Posterior cingulate gyrus (tissue), 11 donors: ENCODE data around the gene RAB37.

Experiments
- DNase-seq, 10 donors: peaks; one replicate each; pipeline versions ENCODE4 v3.0.0 to v3.0.0-alpha.2; 2020 to 2021; ENCODE audit warnings: mixed read lengths in 3 of 10
- intact Hi-C: fragments of 100-400 bp; cut with DNase I; formaldehyde crosslinking; loops from one replicate; pipeline ENCODE4 v1.15.1; 2023

RAB37 gene

DNA sequence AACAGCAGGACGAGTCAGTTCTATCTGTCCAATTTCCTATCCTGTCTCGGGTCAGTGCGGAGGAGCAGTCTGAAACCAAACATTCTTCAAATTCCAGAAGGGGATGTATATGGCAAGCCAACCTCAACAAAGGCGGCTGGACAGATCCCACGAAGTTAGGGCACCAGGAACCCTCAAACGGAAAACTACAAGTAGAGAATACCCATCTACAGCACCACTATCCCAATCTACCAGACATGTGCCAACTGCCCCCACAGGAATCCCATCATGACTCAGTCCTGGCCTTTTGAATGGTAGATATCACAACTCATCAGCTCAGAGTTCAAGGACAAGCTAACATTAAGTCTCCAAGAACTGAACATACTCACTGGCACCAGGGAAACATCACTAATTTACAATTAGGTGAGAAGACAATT, 36.8 kb downstream of the RAB37 start:
- intact Hi-C loops, result no loop called here
- DNase-seq, result no peak

DNA sequence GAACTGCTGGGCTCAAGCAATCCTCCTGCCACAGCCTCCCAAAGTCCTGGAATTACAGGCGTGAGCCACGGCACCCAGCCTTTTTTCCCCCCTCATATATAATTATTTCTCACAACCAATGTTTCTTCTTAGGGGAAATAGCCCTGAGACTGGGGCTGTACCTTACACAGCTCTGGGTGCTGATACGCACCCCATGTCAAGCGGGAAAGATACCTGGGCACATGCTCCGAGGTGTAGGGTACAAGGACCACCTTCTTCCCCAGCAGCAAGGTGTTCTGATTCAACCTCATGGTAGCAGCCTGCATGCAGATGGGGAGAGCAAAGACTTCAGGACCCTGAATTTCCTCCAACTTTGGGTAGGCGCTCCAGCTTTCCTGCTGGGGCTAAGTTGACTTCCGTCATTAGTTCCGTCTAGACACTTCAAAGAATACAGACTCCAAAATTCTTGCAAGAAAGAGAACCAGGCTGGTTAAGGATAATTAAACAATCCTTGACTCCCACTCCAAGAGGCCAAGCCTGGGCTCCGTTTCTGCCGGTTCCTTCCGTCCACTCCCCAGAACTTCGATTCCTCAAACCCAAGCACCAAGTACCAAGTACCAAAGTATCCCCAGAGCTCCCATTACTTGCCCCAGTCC, 38.5 kb downstream of the RAB37 start:
- intact Hi-C loops, result no loop called here
- no peak for DNase-seq

DNA sequence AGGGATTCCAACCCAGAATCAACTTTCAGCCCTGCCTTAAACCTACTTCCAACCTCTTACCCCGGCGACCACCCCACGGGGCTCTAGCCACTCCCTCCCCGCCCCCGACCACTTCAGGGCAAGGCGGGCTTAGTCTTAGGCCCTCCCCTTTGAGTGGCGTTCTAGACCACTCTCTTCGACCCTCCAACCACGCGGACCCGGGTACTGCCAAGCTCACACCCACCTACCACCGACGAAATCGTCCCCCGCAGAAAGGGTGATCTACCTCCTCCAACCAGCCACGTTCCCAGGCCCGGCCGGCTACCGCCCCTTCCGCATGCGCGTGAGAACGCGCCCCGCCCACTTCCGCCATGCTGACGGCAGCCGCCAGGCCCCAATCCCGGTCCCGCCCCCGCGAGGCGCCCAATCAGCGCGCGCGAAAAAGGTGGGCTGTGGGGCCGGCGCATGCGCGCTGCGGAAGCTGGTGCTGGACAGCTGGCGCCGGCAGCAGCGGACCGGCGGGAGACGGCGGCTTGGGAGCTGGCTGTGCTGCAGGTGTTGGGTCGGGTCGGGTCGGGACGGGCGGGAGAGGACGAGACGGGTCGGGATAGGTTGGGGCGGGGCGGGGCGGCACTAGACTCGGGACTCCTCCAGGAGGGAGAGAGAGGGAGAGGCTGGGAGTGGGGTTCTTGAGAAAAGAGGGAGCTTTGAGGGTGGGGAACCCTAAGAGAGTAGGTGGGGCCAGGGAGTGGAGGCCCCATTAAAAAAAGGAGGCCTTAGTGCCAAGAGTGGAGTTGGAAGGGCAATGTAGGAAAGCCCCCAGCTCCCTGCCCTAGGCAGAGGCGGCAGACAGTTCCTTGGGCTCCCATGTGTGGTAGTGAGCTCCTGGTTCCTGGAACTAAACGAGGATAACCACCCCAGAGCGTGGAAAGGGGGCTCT, 39.2 kb downstream of the RAB37 start, which contains the start of gene NAT9:
Gene NAT9, minus strand, starts transcription at position 302 of the 919 bp plus-strand sequence. CDS start 647 bp downstream, outside the sequence.
- peak; percentile 91 to 99 (median 94) for DNase-seq
- intact Hi-C loops, result no loop called here

DNA sequence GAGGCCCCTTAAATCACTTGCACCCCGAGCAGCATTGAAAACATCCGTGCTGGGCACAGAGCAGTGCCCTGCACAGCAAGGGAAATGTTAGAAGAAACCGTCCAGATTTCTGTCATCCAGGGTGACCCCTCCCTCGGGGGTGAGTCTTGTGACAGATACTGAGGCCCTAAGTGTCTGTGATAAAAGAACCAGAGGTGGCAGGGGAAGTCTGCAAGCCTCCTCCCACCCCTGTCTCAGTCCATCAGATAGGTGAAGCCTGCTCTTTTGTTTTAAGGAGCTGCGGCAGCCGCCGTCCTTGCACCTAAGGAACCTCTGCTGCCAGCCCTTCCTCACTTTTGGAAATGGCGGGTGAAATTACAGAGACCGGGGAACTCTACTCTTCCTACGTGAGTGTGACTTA, 39.9 kb downstream of the RAB37 start:
- intact Hi-C loops, result no loop called here
- no peak for DNase-seq

DNA sequence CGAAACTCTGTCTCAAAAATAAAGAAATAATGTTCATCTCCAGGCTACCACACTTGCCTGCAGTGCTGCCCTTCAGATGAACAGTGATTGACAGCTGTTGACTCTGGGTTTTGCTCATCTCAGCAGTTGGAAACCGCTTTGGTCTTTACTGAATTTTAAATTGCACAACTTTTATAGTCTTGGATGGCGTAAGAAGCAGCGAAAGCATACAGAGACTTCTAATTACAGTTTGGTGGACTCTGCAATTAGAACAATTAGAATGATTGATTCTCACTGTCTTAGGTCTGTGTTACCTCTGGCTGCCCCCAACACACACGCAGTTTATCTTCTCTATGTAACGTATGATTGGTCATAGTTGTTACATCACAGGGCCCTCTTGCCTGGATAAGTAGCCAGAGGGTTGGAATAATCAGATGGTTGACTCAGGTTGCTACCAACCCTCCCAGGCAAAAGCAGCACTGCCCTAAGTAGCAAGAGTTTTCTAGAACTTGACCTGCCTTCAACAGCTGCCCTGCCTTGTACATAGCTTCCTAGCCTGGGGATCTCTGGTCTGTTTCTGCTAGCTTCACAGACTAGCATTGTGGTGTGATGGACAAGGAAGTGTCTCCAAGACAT, 41.0 kb downstream of the RAB37 start:
- intact Hi-C loops, result no loop called here
- DNase-seq, result no peak

DNA sequence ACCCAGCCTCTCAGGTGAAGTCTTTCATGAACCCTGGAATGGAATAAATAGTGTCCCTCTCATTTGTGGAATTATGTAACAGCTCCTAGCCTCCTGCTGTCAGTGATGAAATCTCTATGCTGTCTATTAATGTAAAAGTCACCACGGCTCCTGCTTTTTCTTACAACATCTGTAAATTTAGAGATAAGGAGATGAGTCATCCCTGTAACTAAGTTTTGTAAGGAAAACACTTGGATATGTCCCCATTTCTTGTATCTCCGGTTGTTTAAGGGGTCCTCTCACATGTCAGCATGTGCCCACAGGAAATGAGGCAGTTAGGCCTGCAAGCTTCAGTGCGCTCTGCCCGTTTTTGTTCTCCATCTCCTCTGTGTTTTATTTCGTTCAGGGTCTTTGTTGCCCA, 41.9 kb downstream of the RAB37 start:
- intact Hi-C loops, result no loop called here
- no peak for DNase-seq

DNA sequence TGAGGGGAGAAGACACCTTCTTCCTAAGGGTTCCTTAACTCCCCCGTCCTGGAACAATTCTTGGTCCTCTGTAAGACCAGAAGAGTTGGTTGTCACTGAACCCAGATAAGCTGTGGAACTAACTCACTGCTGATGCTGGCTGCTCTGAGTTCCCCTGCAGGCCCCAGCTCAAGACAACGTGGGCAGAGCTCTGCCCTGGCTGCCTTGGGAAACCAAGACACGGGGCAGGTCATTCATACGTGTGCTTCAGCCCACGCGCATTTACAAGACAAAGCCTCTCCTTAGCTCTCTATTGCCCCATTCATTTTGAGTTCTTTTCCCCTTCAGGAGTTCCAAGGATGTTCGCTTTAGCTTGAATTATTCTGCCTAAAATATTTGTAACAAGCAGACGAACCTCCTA, 42.4 kb downstream of the RAB37 start:
- DNase-seq, result no peak
- intact Hi-C loops, result no loop called here

DNA sequence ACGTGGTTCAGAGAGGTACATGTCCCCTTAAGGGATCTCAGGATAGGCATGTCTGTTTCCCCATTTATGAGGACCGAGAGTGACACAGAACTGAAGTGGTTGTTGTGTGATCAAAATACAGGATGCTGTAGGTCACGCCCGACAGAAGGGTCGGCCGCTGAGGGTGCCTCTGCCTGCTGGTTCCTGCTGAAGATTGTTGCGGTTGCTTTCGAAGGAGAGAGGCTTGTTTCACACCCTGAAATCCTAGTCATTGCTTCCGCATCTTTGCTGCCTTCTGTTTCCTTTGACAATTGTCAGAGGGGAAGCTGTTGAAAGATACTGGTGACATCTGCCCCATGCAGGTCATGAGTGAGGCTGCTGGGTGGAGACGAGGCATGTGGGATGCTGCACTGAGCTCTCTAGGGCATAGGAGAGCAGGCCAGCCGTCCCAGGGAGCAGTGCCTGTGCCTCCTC, 42.9 kb downstream of the RAB37 start:
- intact Hi-C loops, result no loop called here
- no peak for DNase-seq

DNA sequence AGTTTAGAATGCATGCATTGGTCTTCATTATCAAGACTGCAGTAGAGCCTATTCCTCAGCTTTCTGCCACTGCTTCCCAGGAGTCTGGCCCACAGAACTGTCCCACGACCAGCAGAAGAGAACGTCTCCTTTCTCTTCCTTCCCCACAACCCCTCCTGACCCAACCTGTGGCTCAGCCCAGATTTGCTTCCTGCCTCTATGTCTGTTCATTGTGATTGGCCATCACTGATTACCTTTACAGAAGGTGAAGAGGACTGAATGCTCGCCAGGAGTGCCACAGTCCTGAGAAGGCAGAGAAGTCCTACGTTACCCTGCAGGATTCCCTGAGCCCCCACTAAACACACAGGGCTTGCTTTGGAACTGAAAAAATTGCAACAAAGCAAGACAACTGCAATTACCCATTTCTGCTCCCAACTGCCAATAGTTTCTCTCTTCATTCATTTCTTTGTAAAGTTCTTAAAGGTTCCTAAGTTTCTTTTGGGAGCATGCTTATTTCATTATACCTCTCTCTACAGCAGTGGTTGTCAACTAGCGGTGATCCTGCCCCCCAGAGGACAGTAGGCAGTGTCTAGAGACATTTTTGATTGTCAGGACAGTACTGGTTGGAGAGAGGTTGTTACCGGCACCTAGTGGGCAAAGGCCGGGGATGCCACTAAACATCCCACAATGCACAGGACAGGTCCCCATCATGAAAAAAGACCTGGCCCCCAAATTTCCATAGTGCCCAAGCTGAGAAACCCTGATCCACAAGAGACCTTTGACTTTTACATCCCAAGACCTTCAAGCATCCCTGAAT, 43.6 kb downstream of the RAB37 start:
- DNase-seq, result peak in 3 of 10 donors; percentile 40 to 90 (median 64)
- intact Hi-C loops, result loop anchor here (1.0 kb wide), 1 partner anchor 36 kb away; no protein-coding TSS in a partner anchor

DNA sequence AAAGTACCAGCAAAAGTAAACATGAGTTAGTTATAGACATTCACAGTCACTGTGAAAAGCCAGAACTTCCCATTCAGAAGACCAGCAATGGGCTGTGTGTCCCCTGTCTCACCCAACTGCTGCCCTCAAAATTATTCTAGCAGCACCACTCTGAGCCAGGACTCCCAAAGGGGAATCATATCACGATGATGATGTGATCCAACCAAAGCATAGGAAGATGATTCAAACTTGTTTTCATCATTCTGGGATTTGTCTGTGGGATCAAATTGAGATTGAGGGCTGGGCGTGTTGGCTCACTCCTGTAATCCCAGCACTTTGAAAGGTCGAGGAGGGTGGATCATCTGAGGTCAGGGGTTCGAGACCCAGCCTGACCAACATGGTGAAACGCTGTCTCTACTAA, 45.5 kb downstream of the RAB37 start:
- DNase-seq, result no peak
- intact Hi-C loops, result no loop called here

DNA sequence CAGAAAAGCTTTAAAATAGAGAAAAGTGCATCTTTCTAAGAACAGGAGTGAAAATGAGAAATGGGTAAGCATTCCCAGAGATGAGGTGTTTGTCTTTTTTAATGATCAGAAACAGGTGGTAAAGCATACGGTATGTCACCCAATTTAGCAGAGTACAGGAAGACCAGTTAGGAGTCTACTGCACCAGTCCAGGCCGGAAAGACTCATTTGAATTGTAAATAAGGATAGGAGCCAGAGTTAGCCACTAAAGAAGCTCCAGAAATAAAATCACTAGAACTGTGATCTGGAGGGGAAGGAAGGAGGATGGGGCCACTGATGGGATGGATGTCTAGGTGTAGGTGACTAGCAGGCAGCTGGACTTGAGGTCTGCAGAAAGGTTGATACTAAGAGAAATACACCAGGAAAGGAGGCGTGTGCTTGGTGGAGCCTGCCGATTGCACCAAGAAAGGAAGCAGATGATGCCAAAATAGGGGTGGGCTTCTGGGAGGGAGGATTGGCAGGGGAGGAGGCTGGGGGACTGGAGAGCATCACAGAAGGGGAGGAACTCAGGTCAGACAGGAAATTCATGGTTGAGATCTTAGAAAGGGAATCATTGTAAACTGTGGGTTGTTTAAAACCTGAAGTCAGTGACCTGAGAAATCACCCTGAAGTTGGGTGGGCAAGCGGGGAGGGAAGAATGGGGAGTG, 47.2 kb downstream of the RAB37 start:
- intact Hi-C loops, result no loop called here
- no peak for DNase-seq

DNA sequence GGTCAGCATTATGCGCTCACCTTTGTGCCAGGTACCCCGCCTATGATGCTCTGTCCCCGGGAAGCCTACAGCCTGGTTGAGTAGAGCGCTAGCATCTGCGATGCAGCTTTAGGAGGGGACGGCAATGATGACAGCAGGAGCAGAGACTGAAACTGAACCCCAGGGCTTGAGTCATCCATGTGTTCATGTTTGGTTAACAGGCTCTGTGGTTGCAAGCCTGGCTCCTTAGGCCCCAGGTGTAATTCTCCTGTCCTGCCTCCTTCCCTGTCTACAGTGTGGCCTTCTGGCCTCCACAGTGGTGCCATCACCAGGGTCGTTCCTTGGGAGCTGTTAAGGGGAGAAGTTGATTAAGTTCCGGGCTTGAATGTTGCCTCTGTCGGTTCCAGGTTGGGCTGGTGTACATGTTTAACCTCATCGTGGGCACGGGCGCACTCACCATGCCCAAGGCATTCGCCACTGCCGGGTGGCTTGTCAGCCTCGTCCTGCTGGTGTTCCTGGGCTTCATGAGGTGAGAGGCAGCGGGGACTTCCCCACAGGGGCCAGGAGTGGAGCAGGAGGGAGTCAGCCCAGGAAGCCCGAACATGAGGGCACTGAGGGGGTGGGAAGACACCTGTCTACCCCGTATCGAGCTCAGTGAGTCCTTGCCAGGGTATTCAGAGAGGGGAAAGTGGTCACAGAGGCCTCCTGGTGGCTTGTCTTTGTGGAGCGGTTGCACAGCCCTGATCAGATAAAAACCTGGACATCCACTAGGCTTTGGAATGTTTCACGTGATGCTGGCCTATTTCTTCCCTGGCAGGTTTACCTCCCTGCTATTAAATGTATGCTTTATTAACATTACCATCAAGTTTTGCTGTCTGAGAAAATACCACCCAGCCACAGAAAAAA, 48.3 kb downstream of the RAB37 start:
- peak in 1 of 10 donors; percentile 55 for DNase-seq
- intact Hi-C loops, result no loop called here

DNA sequence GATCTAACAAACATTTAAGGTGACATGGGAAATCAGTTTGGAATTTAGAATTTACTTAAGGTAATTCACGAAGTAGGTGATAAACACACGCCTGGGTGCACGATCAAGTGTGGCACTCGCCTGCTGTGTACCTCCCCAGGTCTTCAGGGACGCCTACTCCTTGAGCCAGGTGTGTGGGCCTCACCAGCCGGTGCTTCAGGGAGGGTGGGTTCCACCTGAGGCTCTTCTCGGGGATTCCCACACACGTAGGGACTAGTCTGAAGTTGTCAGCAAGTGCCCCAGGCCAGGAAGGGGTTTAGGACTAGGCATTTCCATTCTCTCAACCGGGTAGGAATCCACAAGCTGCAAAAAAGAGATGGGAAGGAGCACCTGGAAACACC, 48.9 kb downstream of the RAB37 start:
- DNase-seq, result peak in 1 of 10 donors; percentile 70
- intact Hi-C loops, result no loop called here

DNA sequence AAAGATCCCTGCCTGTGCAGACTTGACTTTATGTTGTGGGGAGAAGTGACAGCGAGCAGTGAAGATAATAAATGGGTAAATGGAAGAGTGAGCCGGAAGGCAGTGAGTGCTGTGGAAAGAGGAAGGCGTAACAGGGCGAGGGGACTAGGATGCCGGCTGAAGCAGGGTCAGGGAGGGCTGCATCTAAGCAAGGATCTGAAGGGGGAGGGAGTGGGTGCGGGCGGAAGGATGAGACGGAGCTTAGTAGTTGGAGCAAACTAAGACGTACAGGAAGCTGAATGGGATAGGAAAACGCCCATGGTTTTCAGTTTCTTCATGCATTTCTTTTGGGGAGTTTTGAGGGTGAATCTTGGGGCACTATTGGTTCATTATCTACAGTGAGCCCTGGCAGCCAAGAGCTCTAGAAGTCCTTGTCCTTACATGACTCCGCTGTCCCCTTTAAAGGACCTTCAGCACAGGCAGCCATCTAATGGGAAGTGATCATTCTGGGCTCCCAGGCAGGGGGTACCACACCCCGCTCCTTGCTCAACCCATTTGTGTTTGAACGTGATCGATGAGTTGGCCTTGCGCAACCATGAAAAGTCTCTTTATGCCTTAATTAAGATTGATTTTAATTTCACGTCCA, 49.5 kb downstream of the RAB37 start:
- no peak for DNase-seq
- intact Hi-C loops, result no loop called here

DNA sequence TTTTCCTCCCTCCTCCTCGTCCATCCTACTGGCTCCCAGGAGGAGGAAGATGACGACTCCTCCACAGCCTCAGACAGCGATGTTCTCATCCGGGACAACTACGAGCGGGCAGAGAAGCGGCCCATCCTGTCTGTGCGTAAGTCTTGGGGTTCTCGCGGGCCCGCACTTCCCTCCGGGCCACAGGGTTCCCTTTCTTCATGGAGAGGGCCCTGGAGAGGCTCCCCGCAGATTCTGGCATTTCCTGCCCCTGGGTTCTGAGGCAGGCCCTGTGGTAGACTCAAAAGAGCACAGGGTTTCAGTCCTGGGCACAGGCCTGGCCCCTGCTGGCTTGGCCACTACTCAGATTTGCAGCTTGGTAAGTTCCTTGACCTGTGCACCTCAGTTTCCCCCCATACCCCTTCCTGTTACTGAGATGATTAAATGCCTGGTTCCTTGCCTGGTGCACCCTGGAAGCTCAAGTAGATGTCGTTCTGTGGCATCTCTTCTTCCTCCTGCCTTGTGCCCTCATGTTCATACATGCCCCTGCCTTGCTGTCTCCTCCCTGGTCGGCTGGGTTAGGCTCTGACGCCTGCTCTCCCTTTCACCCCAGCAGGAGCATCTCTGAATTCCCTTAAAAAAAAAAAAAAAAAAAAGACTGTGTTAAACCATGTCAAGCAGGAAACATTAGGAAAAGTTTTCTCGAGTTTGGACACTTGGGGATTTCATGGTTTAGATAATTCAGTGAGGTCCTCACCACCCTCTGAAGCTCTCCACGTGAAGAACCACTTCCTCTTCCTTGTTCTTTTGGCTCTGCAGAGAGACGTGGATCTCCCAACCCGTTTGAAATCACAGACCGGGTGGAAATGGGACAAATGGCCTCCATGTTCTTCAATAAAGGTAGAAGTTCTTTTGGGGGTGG, 53.4 kb downstream of the RAB37 start:
- no peak for DNase-seq
- intact Hi-C loops, result loop anchor here (1.0 kb wide), 1 partner anchor 75 kb away; no protein-coding TSS in a partner anchor

DNA sequence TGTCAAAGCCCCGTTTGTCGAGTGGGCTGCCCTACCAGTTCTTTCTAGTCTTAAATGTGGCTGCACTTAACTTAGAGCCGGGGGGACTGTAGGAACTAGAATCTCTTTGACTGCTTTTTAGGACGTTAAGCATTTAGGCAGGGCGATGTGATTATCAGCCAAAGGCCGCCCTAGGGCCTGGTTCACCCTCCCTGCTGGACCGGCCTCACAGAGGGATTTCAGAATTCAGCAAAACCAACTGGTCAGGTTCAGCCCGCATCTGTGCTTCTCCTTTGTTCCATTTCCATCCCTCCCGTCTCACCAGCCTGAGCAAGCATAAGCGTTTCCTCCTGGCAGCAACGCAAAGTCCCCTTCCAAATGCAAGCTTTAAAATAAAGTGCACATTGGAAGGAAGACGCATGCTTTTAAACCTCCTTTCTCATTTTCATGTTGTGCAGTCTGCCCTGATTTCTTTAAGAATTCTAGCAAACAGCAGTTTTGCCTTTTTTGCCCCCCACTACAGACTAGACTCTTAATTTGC, 55.6 kb downstream of the RAB37 start:
- peak in 1 of 10 donors; percentile 47 for DNase-seq
- intact Hi-C loops, result no loop called here
